GM19193 (cell line): ENCODE measurements around the gene ANXA11.
A peak's percentile ranks its signal among the peaks of the same experiment; 100 is the strongest.

Experiments
- POLR2A ChIP-seq: IDR thresholded peaks from 4 replicates; pipeline ENCODE4 v1.6.1; 2011; ENCODE audit not compliant: insufficient read depth, insufficient read length; ENCODE audit errors: extremely low read depth

The ANXA11 gene

GRCh38 chr10:80199828-80200227, 5.5 kb downstream of the ANXA11 start:
- TF ChIP-seq POLR2A = no peak

- TF ChIP-seq POLR2A = no peak
Observed at GRCh38 chr10:80197972-80198916, 7.1 kb downstream of the ANXA11 start.

DNA sequence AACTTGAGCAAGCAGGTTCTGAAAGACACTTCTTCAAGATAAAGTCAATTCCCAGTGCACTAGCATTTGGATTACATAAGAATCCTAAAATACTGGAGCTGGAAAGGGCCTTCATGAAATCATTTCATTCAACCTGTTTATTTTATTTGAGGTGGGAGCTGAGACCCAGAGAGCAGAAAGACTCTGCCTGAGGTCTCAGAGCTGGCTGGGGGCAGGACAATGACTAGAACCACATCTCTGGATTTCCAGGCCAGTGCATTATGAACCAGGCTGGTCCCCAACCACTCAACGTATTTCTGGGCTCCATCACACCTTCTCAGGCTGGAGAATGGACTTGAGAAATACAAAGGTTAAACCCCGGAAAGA, 8.4 kb downstream of the ANXA11 start:
- TF ChIP-seq POLR2A = no peak

DNA sequence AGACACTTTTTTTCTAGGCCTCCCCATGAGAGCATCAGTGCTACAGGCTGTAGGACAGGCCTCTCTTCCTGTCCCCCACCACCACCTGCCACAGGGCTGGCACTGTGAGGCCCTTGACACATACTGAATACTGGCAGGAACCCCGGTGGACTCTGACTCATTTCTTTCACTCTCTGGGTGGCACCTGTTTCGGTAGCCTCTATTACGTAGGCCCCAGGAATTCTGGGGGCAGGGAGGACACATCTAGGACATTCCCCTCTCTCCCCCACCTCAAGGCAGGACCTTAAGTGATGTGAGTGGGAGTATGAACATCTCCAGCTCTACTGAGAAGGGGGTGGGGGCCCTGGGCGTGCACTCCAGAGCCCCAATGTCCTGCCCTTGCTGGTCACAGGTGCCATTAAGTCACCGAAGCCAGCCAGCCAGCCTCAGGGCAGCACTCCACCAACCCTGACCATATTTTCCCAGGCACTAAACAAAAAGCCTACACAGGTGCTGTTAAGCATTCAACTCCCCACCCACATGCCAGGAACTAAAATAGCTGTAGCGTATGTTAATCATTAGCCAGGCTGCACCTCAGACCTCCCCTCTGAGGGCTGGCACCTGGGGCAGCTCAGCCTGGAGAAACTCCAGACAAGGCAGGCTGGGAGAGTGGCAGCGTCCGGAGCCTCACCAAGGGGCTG, 8.9 kb downstream of the ANXA11 start:
- peak; percentile 44 for TF ChIP-seq POLR2A

- no peak for TF ChIP-seq POLR2A
Observed at GRCh38 chr10:80195046-80195574, 10.2 kb downstream of the ANXA11 start.

- TF ChIP-seq POLR2A = no peak
Observed at GRCh38 chr10:80194373-80195045, 10.8 kb downstream of the ANXA11 start.

GRCh38 chr10:80192553-80192952, 12.8 kb downstream of the ANXA11 start:
- no peak for TF ChIP-seq POLR2A

GRCh38 chr10:80191589-80192270, 13.6 kb downstream of the ANXA11 start:
- no peak for TF ChIP-seq POLR2A

GRCh38 chr10:80188713-80189112, 16.6 kb downstream of the ANXA11 start:
- TF ChIP-seq POLR2A = no peak

DNA sequence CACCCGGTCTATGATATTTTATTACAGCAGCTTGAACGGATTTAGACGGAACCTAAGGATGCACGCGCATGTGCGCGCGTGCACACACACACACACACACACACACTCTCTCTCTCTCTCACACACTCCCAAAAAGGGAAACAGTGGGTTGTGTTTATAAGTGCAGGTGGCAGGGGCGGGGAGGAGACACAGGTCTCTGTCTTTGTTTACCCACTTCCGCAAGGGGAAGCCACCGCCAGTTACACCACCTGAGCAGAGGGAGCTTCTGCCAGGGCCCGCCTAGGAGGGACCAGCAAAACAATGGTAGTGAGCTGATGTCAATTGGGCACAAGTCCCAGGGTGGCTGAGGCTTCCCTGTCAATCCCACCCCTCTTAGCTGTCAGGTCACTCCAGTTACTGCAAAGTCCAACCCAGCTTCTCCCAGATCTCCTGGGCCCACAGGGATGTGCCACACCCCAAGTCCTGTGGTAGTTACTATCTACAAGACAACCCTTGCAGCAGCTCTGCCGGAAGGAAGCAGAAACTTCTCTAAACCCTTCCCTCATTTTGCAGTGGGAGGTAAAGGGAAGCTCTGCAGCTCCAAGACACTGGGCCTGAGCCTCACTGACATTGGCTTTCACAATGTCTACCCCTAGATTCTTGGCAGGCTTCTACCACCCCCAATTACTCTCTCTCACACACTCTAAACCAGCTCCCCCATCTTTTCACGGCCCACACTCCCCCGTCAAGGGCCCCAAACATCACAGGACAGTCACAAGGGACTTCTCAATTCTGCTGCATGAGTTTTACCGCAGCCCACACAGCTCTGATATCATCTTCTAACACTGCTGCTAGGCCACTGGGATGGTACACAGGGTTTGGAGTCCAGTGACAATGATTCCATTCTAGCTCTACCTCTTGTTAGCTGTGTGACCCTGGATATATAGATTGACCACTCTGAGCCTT, 17.6 kb downstream of the ANXA11 start:
- no peak for TF ChIP-seq POLR2A

DNA sequence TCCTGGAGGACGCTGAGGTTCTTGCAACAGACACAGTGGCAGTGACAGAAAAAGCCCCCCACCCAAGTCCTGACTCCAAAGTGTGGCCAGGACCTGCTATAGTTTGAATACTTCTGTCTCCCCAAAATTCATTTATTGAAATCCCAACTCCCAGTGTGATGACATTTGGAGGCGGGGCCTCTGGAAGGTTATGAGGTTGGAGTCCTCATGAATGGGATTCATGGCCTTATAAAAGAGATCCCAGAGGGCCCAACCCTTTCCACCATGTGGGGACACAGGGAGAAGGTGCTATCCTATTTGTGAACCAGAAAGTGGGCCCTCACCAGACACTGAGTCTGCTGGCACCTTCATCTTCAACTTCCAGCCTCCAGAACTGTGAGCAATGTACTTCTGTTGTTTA, 18.3 kb downstream of the ANXA11 start:
- TF ChIP-seq POLR2A = no peak

GRCh38 chr10:80186364-80187012, 18.8 kb downstream of the ANXA11 start:
- TF ChIP-seq POLR2A = no peak
